Upper lobe of left lung (tissue), 4 donors: ENCODE measurements around the gene STYXL1.

Experiments used
- POLR2A ChIP-seq, 4 donors: fragments of 450-650 bp; IDR thresholded peaks; one replicate each; pipeline ENCODE4 v1.5.1; 2016 to 2017; ENCODE audit warnings: antibody characterized with exemption in 4 of 4, mild to moderate bottlenecking in 2 of 4
- TF ChIP-seq, protein P1 (sequence below), 6 experiments: fragments of 450-650 bp in 4 of 6; fragments of 200-600 bp in 2 of 6; sonication (generic) in 2 of 6; IDR thresholded peaks; one replicate each; pipeline ENCODE4 v1.5.1; 2016 to 2019; ENCODE audit warnings: antibody characterized with exemption in 6 of 6

DNA sequence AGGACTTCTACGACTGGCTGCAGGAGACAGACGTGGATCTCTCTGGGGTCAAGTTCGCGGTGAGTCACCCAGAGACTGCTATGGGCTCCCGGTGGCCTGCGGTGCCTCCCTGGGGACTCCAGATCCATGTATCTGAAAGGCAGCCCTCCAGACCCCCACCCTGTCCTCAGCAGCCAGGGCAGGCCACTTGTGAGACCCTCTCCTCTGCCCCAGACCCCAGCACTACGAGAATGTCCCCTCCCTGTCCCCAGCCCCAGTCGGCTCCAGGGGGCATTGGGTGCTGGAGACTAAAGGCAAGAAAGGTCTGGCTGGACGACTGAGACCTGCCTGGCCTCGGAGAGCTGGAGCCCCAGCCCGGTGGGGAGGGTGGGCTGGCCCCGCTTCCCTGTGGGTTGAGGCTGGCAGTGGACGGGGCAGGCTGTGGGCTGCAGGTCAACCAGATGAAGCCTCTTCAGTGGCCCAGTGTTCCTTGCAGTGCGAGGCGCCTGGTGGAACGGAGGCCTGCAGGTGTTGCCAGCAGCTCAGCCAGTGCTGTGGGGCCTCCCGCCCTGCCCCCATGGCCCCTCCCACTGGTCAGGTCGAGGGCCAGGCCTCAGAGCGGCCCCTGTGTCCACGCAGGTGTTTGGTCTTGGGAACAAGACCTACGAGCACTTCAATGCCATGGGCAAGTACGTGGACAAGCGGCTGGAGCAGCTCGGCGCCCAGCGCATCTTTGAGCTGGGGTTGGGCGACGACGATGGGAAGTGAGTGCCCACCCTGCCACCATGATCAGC lies 67.2 kb downstream of the STYXL1 start:
- TF ChIP-seq, protein P1, sequence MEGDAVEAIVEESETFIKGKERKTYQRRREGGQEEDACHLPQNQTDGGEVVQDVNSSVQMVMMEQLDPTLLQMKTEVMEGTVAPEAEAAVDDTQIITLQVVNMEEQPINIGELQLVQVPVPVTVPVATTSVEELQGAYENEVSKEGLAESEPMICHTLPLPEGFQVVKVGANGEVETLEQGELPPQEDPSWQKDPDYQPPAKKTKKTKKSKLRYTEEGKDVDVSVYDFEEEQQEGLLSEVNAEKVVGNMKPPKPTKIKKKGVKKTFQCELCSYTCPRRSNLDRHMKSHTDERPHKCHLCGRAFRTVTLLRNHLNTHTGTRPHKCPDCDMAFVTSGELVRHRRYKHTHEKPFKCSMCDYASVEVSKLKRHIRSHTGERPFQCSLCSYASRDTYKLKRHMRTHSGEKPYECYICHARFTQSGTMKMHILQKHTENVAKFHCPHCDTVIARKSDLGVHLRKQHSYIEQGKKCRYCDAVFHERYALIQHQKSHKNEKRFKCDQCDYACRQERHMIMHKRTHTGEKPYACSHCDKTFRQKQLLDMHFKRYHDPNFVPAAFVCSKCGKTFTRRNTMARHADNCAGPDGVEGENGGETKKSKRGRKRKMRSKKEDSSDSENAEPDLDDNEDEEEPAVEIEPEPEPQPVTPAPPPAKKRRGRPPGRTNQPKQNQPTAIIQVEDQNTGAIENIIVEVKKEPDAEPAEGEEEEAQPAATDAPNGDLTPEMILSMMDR (IDR thresholded peaks at IDR 0.05), result no peak
- TF ChIP-seq POLR2A (IDR thresholded peaks at IDR 0.05), result no peak
